Activated T-helper 2 cell treated with anti-CD3 and anti-CD28 coated beads, Interferon-gamma antibody, Interleukin-2, Interleukin-4, amounts not matched to agents 10 μg/mL and 5 μg/mL and 100 μg/mL, durations not matched to agents 14 hours and 24 hours and 36 hours (primary cell): ENCODE results near the gene THBS3. TPM values are rescaled to one million over a fixed set of nuclear protein-coding genes. Genes with fewer than 3 reads are reported as not detected.
"Not testable (repeated sequence)": the region's sequence is repeated elsewhere in the genome, so short reads cannot be mapped to it uniquely, and the experiment has no call there.

ENCODE experiments used
- DNase-seq: peaks from one replicate; pipeline ENCODE4 v3.0.0; 2021; ENCODE audit warnings: low spot score
- H3K27ac Mint-ChIP-seq: one replicate; pipeline ENCODE4 v1.8.0; 2021; ENCODE audit warnings: mixed read lengths
- H3K27me3 Mint-ChIP-seq: one replicate; pipeline ENCODE4 v1.8.0; 2021; ENCODE audit warnings: low read depth, mixed read lengths
- H3K36me3 Mint-ChIP-seq: one replicate; pipeline ENCODE4 v1.8.0; 2021; ENCODE audit warnings: low read depth, mixed read lengths
- H3K4me1 Mint-ChIP-seq: one replicate; pipeline ENCODE4 v1.8.0; 2021; ENCODE audit warnings: low read depth, mixed read lengths
- H3K4me3 Mint-ChIP-seq: one replicate; pipeline ENCODE4 v1.8.0; 2021; ENCODE audit warnings: low read depth, mild to moderate bottlenecking, moderate library complexity, mixed read lengths
- H3K9me3 Mint-ChIP-seq: one replicate; pipeline ENCODE4 v1.8.0; 2021; ENCODE audit warnings: mixed read lengths
- intact Hi-C: fragments of 100-400 bp; cut with micrococcal nuclease; formaldehyde crosslinking; loops from one replicate; pipeline ENCODE4 v1.15.1; 2023
- total RNA-seq: library from RNA; stranded (reverse); gene quantifications from 2 replicates; pipeline ENCODE4 v1.2.3, GENCODE V29; 2022

Gene THBS3
- total RNA-seq, 1 donor from 2014 or later, result 13.1 TPM

DNA sequence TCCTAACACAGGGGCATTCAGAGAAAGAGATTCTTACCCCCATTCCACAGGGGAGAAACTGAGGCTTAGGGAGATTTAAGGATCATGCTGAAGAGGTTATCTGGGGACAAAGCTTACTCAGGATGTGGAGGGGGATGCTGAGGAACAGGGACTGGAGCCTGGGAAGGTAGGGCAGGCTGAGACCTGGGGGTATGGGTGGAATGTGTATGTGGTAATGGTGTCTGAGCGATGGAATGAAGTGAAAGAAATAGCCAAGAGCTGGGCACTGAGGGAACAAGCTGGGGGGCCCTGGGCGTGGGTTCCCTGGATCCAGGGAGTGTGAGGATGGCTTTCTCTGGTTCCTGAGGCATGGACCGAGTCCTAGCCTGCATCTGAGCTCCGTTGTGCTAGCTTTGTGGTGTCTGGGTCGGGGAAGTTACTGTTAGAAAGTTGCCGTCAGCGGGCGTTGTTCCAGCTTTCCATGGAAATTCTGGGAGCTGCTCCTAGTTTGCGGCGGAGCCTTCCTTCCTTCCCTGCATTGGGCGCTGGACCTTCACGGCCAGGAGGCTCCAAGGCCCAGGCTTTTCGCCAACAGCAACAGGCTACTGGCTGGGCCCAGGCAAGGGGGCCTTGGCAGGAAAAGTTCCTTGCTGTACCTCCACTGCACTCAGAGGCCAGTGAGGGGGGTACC is 3.8 kb upstream of the THBS3 start:
- H3K9me3 Mint-ChIP-seq, H3K27ac Mint-ChIP-seq, H3K27me3 Mint-ChIP-seq, H3K4me3 Mint-ChIP-seq, DNase-seq, intact Hi-C loops: not testable (repeated sequence)
- Mint-ChIP-seq H3K4me1 (peaks cover 26% of the 10 kb centered on the region), H3K36me3 (peaks cover 14% of the 10 kb centered on the region)

DNA sequence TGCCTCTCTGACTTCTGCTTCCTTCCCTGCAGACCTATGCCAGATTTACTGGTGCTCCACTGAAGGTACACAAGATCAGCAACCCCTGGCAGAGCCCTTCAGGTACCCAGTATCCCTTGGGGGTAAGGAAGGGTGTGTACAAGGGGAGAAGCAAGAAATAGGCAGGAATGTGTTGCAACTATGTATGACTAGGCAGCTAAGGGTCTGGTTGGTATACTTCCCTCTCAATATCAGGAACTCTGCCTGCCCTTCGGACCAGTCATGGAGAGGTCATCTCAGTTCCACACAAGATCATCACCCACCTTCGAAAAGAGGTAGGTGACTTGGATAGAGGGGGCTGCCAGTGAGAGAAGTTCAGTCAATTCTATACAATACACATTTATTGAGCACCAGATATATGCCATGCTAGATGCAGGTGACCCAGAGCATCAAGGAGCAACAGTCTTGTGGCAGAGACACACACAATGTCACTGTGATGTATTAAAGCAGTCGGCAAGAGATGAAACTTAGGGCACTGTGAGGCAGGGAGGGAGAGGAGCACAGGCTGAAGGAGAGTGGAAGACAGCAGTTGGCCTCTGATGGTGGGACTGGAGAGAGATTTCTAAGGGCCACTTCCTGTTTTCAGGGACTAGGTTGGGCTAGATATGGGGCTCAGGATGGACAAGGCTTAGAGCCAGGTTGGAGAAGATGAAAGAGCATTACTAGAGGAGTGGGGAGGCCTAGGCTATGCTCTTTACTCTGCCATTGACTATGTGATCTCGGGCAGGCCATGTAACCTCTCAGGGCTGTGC is 2.8 kb upstream of the THBS3 start:
- intact Hi-C loops, result no loop called here
- Mint-ChIP-seq H3K27me3 (no peaks in the 10 kb centered on the region), H3K36me3 (peaks cover 14% of the 10 kb centered on the region), H3K27ac (no peak overlapping the region), H3K9me3 (no peaks in the 10 kb centered on the region), H3K4me1 (peaks cover 26% of the 10 kb centered on the region), H3K4me3 (peak overlapping the region; percentile 52)
- DNase-seq, result no peak

DNA sequence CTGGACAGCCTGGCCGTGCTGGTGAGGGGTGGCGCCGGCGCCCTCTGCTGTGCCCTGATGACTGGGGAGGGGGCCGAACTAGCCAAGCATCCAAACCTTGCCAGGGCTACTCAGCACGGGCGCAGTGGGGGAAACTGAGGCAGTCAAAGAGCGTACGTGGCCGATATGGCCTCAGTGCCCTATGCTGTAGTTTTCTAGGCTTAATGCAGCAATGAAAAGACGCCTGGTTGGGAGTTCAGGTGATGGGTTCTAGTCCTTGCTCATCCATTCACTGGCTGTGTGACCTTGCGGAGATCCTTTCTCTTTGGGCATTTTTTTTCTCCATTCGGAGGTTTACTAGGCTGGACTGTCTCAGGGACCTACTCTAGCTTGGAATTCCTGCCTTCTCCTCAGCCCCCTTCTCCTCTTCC is 1.6 kb upstream of the THBS3 start:
- H3K27ac Mint-ChIP-seq, result peak overlapping the region; percentile 87
- DNase-seq, result no peak
- peaks cover 7% of the 10 kb centered on the region for H3K36me3 Mint-ChIP-seq
- peak overlapping the region; percentile 92 for H3K4me3 Mint-ChIP-seq
- peaks cover 24% of the 10 kb centered on the region for H3K4me1 Mint-ChIP-seq
- intact Hi-C loops, result loop anchor here (1.0 to 5.0 kb wide), 5 partner anchors 15 to 843 kb away; partner anchors contain the start of genes HCN3, LAMTOR2 and UBQLN4
- H3K9me3 Mint-ChIP-seq, result no peaks in the 10 kb centered on the region
- no peaks in the 10 kb centered on the region for H3K27me3 Mint-ChIP-seq

DNA sequence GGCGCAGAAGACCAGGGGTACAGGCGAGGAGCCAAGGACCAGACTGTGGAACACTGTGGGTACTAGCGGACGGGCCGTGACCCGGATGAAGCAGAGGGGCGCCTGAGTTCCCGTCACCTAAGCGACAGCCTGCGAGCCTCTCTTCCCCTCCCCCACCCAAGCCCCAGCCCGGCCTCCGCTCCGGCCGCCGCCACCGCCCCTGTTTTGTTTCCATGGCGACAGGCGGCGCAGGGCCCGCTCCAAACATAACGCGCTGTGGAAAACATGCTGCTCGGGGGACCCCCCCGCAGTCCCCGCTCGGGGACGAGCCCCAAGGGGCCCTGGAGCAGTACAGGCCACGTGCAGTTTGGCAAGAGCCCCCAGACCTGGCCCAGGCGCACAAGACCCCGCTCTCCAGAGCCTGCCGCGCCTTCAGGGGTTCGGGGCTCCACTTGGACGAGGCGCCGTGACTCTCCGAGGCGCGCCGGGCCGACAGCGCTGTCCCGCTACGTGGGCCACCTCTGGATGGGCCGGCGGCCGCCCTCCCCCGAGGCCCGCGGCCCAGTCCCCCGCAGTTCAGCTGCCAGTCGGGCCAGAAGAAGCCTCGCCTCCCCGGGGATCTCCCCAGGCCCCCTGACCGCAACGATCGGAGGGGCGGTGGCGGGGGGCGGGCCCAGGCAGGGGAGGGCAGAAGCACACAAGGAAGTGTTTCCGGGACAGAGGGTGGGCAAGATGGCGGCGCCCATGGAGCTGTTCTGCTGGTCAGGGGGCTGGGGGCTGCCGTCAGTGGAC is 1.0 kb upstream of the THBS3 start, which contains the start of gene MTX1:
TSS of gene MTX1 (plus strand) at position 155 of the 771 bp plus-strand sequence. CDS start at position 265, 110 bp downstream.
- H3K36me3 Mint-ChIP-seq, result peaks cover 7% of the 10 kb centered on the region
- no peaks in the 10 kb centered on the region for H3K27me3 Mint-ChIP-seq
- peak within 1 kb of the TSS; percentile 87 for H3K27ac Mint-ChIP-seq
- peak within 1 kb of the TSS; percentile 92 for H3K4me3 Mint-ChIP-seq
- intact Hi-C loops, result loop anchor here (1.0 to 5.0 kb wide), 6 partner anchors 14 to 844 kb away; partner anchors contain the start of genes HCN3, LAMTOR2 and UBQLN4
- peak; percentile 84 for DNase-seq
- peaks cover 24% of the 10 kb centered on the region for H3K4me1 Mint-ChIP-seq
- H3K9me3 Mint-ChIP-seq, result no peaks in the 10 kb centered on the region

DNA sequence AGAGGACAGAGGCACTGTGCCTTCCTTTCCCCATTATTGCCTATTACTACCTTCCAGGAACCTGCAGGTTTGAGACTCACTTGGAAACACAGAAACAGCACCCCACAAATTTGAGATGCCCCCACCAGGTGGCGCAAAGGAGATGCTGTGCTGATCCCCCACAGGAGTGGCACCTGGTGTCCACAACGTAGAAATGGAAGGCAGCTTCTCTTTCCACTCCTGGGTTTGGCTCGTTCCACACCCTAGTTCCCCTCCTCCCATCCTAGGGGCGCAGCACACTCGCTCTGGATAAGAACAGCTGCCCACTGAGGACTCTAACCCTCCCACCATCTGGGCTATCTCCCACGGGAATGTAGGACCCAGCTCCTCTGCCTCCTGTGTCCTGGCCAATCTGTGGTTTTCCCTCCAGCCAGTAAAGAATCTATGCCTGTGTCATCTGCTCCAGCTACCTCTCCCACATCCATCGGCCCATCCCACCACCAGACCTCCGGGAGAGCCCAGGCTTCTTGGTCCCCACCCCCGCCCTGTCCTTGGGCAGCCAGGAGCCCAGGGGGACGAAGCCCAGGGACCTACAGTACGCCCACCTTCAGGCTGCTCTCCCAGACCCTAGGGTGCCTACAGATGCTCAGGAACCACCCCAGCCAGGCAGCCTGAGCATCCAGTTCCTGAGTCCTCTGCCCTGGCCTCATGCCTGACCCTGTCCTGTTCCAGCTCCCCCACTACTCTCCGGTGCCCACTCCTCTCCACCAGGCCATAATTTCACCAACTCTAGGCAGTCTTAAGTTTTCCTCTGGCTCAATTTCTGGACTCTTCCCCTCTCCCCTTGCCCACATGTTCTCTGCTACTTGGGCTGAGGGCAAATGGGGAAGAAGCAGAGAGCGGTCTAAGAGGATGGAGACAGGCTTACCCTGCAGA is 549 bp downstream of the THBS3 start:
- Mint-ChIP-seq H3K36me3 (peaks cover 7% of the 10 kb centered on the region), H3K27me3 (no peaks in the 10 kb centered on the region), H3K4me3 (peak overlapping the region; percentile 60), H3K9me3 (no peaks in the 10 kb centered on the region), H3K4me1 (peaks cover 24% of the 10 kb centered on the region), H3K27ac (peak overlapping the region; percentile 74)
- intact Hi-C loops, result loop anchor here (5.0 kb wide), 3 partner anchors 35 to 845 kb away; partner anchors contain the start of genes HCN3, LAMTOR2 and UBQLN4
- peak; percentile 84 for DNase-seq

DNA sequence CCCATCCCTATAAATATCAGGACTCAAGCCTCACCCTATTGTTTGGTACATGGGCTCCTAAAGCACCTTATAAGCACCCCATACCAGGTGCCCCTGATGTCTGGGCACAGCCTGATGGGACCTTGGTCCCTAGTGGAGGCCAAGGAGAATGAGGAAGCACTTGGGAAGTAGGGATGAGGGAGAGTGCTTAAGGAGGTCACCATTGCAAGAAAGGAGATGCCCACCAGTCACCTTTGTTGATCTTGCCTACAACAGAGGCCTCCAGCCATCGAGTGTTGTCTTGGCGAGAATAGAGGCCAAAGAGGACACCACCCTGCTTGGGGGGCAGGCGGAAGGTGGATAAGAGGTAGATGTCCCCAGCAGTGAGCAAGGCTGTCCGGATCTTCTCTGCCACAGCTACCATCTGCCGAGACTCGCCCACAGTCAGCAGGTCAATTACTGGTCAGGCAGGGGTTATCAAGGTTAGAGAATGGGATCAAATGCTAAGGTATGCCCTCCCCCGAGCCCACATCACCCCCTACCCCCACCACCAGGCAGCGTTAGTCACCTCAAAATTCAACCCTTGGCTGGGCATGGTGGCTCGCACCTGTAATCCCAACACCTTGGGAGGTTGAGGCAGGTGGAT is 1.6 kb downstream of the THBS3 start:
- Mint-ChIP-seq H3K36me3 (peaks cover 4% of the 10 kb centered on the region), H3K27ac (no peak overlapping the region), H3K27me3 (no peaks in the 10 kb centered on the region), H3K9me3 (no peaks in the 10 kb centered on the region), H3K4me3 (no peak overlapping the region), H3K4me1 (peaks cover 24% of the 10 kb centered on the region)
- intact Hi-C loops, result loop anchor here (5.0 kb wide), 3 partner anchors 36 to 846 kb away; partner anchors contain the start of genes HCN3, LAMTOR2 and UBQLN4
- DNase-seq, result no peak

DNA sequence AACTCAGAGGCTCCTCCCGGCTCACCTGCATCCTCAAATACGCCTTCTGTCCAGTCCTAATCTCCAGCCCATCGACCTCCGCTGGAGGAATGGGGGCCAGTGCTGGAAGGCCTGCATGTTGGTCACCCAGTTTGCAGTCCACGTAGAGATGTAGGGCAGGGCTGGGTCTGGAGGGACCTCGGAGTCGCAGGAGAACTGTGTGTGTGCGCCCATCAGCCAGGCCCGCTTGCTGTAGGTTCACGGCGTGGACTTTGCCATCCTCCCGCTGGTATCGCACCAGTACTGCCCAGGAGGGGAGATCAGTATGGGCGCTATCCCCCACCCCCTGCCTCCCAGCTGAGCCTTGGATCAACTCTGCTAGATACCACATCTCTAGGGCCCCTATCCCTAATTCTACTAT is 2.7 kb downstream of the THBS3 start:
- intact Hi-C loops, result loop anchor here (5.0 kb wide), 3 partner anchors 37 to 847 kb away; partner anchors contain the start of genes HCN3, LAMTOR2 and UBQLN4
- no peak overlapping the region for H3K4me3 Mint-ChIP-seq
- H3K27ac Mint-ChIP-seq, result no peak overlapping the region
- peaks cover 18% of the 10 kb centered on the region for H3K4me1 Mint-ChIP-seq
- no peaks in the 10 kb centered on the region for H3K27me3 Mint-ChIP-seq
- H3K36me3 Mint-ChIP-seq, result no peaks in the 10 kb centered on the region
- no peaks in the 10 kb centered on the region for H3K9me3 Mint-ChIP-seq
- DNase-seq, result no peak

DNA sequence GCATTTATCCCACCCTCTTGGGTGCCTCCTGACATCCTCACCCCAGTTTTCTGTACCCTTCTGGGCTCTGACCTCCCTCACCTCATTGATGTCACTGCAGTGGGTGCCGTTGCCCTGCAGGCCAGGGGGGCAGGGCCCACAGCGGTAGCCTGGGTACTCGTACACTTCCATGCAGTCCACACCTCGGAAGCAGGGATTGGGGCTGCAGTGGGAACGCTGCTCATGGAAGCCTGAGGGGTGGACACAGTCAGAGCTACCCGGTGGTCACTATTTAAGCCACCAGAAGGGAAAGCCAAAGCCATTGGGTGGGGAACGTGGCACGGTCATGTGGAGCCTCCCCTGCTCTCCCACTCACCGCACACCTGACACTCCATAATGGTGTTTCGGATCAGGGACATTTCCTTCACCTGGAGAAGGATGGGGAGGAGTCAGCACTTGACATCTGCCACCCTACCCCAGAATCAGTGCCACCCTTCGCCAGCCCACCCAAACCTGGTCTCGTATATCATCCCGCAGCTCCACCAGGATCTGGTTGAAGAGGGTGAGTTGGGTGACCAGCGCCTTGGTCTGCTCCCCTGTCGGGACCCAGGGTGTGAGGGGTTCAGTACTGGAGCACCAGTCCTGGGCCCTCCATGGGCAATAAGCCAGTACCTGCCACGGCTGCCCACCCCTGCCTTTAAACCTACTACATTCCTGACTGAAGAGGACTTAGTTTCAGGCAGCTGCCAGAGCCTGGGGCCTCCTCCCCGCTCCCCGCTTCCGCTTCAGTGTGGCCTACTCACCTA is 4.8 kb downstream of the THBS3 start:
- DNase-seq, result no peak
- Mint-ChIP-seq H3K27ac (no peak overlapping the region), H3K4me3 (no peak overlapping the region), H3K36me3 (peaks cover under 1% of the 10 kb centered on the region), H3K4me1 (peaks cover 10% of the 10 kb centered on the region), H3K9me3 (no peaks in the 10 kb centered on the region), H3K27me3 (no peaks in the 10 kb centered on the region)
- intact Hi-C loops, result no loop called here

DNA sequence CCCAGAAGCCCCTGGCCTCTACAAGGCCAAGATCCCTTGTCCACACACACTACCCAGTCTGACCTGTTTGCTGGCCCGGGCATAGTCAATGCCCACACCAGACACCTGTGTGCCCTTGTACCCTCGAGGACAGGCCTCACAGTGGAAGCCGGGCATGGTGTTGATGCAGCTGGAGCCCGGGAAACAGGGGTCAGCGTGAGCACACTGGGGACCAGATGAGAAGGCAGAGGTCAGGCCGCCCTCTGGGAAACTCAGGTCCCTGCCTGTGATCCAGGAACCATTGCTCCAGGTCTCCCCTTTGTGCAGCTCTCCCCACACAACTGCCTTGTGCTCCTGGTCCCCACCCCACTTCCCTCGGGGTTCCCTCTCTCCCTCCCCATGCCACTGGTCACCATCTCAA is 5.5 kb downstream of the THBS3 start:
- H3K27ac Mint-ChIP-seq, result no peak overlapping the region
- no peaks in the 10 kb centered on the region for H3K27me3 Mint-ChIP-seq

DNA sequence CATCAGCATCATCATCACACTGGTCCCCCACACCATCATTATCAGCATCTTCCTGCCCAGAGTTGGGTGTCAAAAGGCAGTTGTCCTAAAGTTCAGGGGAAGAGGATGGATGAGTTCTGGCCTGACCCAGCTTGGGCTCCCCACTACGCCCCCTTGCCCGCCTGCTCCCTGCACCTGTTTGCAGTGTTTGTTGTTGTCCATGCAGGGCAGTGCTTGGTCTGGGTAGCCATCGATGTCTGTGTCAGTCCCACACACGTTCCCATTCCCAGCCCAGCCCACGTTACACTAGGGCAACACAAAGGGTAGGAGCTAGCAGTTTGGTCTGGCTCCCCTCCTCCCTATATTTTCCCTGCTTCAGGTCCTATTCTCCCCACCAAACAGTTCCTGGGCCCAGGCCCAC is 6.8 kb downstream of the THBS3 start:
- Mint-ChIP-seq H3K4me1 (no peaks in the 10 kb centered on the region), H3K4me3 (no peak overlapping the region), H3K27ac (no peak overlapping the region), H3K36me3 (peaks cover 4% of the 10 kb centered on the region), H3K27me3 (no peaks in the 10 kb centered on the region), H3K9me3 (no peaks in the 10 kb centered on the region)
- no peak for DNase-seq
- intact Hi-C loops, result no loop called here

More for the DNA sequence above, 5.5 kb downstream of the THBS3 start:
- H3K36me3 Mint-ChIP-seq, result peaks cover 4% of the 10 kb centered on the region
- no peaks in the 10 kb centered on the region for H3K9me3 Mint-ChIP-seq
- no peak for DNase-seq
- peaks cover 5% of the 10 kb centered on the region for H3K4me1 Mint-ChIP-seq
- no peak overlapping the region for H3K4me3 Mint-ChIP-seq
- intact Hi-C loops, result no loop called here

DNA sequence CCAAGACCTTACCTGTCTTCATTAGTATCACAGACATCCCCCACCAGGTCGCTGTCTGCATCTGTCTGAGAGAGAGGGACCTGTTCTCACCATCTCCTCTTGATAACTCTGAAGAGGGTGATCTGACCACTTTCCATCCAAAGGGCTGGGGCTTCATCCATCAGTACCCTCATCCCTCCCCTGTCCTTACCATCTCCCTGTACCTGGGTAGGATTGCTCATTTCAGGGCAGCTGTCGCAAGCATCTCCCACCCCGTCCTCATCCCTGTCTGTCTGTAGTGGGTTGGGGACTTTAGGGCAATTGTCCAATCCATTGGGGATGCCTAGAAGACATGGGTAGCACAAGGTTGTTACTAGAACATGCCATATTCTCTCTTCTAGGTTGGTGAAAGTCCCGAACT is 7.9 kb downstream of the THBS3 start:
- H3K9me3 Mint-ChIP-seq, result no peaks in the 10 kb centered on the region
- H3K27ac Mint-ChIP-seq, result no peak overlapping the region
- no peaks in the 10 kb centered on the region for H3K27me3 Mint-ChIP-seq
- no peak for DNase-seq
- intact Hi-C loops, result no loop called here
- peaks cover 4% of the 10 kb centered on the region for H3K36me3 Mint-ChIP-seq
- peaks cover 4% of the 10 kb centered on the region for H3K4me1 Mint-ChIP-seq
- H3K4me3 Mint-ChIP-seq, result no peak overlapping the region
